Panc1 (cell line): ENCODE measurements around the gene EIF3J. TPM values are rescaled to one million over a fixed set of nuclear protein-coding genes. Genes with fewer than 3 reads are reported as not detected.

Experiments used
- ATAC-seq: fragments of 200-7000 bp; cut with Tn5 transposase; 2 replicates; pipeline ENCODE4 v1.9.1; 2020; ENCODE audit warnings: mild to moderate bottlenecking, moderate library complexity
- BruUV-seq: library from RNA; stranded (reverse); fragments of 400-500 nt; replicated peaks from 2 replicates; lab custom pipeline; 2021; lab: Mats Ljungman, UMichigan
- CTCF ChIA-PET: fragments of 300-600 bp; sonication (Branson Sonifier 250); formaldehyde crosslinking; loops from one replicate; lab custom pipeline; 2022; ENCODE audit warnings: antibody characterized with exemption; lab: Charles Lee
- POLR2A ChIA-PET: fragments of 300-600 bp; sonication (Branson Sonifier 250); formaldehyde crosslinking; loops from one replicate; lab custom pipeline; 2022; ENCODE audit warnings: antibody characterized with exemption; lab: Charles Lee
- DNase-seq: peaks from one replicate; pipeline ENCODE4 v3.0.0-alpha.2; 2010; ENCODE audit warnings: low read depth, low spot score
- H3K27ac ChIP-seq: 2 replicates; pipeline ENCODE4 v1.5.1; 2011; ENCODE audit warnings: mild to moderate bottlenecking, low read length, inconsistent platforms
- H3K27me3 ChIP-seq: fragments of 200-500 bp; sonication (Bioruptor generic); 2 replicates; pipeline ENCODE4 v1.6.0; 2014; ENCODE audit warnings: low read length, inconsistent platforms; ENCODE audit not compliant: control insufficient read depth, insufficient read depth
- H3K36me3 ChIP-seq: fragments of 200-500 bp; sonication (Bioruptor generic); 2 replicates; pipeline ENCODE4 v1.5.1; 2014; ENCODE audit warnings: inconsistent platforms, mild to moderate bottlenecking, low read length, moderate library complexity; ENCODE audit not compliant: control insufficient read depth, insufficient read depth
- H3K4me1 ChIP-seq: 2 replicates; pipeline ENCODE4 v1.5.1; 2011; ENCODE audit warnings: inconsistent platforms, mild to moderate bottlenecking, low read length, moderate library complexity; ENCODE audit not compliant: control insufficient read depth, insufficient read depth
- H3K4me3 ChIP-seq, 2 experiments: 2 replicates each; pipeline ENCODE4 v1.5.1; 2011 to 2012; ENCODE audit warnings: low read depth in 2 of 2, low read length in 2 of 2, mild to moderate bottlenecking in 2 of 2, inconsistent platforms in 1 of 2, moderate library complexity in 1 of 2
- H3K9me3 ChIP-seq: fragments of 200-500 bp; sonication (Bioruptor generic); 2 replicates; pipeline ENCODE4 v1.5.1; 2014; ENCODE audit warnings: low read depth, mild to moderate bottlenecking, inconsistent platforms, low read length, moderate library complexity; ENCODE audit not compliant: control insufficient read depth, insufficient read depth
- CTCF ChIP-seq: fragments of 450-650 bp; IDR thresholded peaks from 2 replicates; pipeline ENCODE4 v1.5.1; 2017; ENCODE audit warnings: mild to moderate bottlenecking
- POLR2AphosphoS5 ChIP-seq: IDR thresholded peaks from 2 replicates; pipeline ENCODE4 v1.6.1; 2012; ENCODE audit warnings: mild to moderate bottlenecking, low read depth, low read length, moderate library complexity
- REST ChIP-seq, 2 experiments: IDR thresholded peaks; 2 replicates each; pipeline ENCODE4 v1.6.1; 2011 to 2012; ENCODE audit warnings: low read depth in 2 of 2, control low read depth in 1 of 2, low read length in 1 of 2, mild to moderate bottlenecking in 1 of 2, moderate library complexity in 1 of 2; ENCODE audit not compliant: insufficient read depth in 1 of 2
- SIN3A ChIP-seq: IDR thresholded peaks from 2 replicates; pipeline ENCODE4 v1.6.1; 2012; ENCODE audit warnings: low read depth, mild to moderate bottlenecking, low read length, moderate library complexity, borderline replicate concordance; ENCODE audit not compliant: insufficient read depth
- TCF7L2 ChIP-seq: IDR thresholded peaks from 2 replicates; pipeline ENCODE4 v1.6.1; 2011; ENCODE audit warnings: mild to moderate bottlenecking, low read depth, low read length, inconsistent platforms
- in situ Hi-C: cut with HindIII; loops from 2 replicates; pipeline ENCODE4 v1.10.0; 2016; ENCODE audit warnings: low sequenced_read_pairs, low pct_unique_long_range_greater_than_20kb
- intact Hi-C: fragments of 100-400 bp; cut with micrococcal nuclease; formaldehyde crosslinking; loops from one replicate; pipeline ENCODE4 v1.10.0; 2022; ENCODE audit not compliant: unreplicated experiment
- total RNA-seq: library from RNA; stranded (reverse); gene quantifications from one replicate; pipeline ENCODE4 v1.2.1, GENCODE V29; 2021; ENCODE audit not compliant: unreplicated experiment

The EIF3J gene
- total RNA-seq, 1 experiment from 2014 or later, result 128 TPM

- no peaks in the 10 kb centered on the region for H3K27me3 ChIP-seq
- intact Hi-C loops (loop anchor here (10.0 kb wide), 1 partner anchor 137 kb away; the partner anchor contains the start of gene TRIM69), in situ Hi-C loops (no loop called here)
- no peak overlapping the region for H3K27ac ChIP-seq
- no peaks in the 10 kb centered on the region; the same call in none of the 2 replicates for H3K36me3 ChIP-seq
- no peaks in the 10 kb centered on the region for H3K9me3 ChIP-seq
- no TSS peak for BruUV-seq
- H3K4me1 ChIP-seq, result no peaks in the 10 kb centered on the region
- no peak for TF ChIP-seq SIN3A
- no peak for TF ChIP-seq REST (IDR thresholded peaks at IDR 0.05; ENCODE audit: insufficient read depth in 1 of 2, low read depth in 2 of 2, low read length in 1 of 2)
- TF ChIP-seq TCF7L2, result no peak
- TF ChIP-seq CTCF, result no peak
- no peak for TF ChIP-seq POLR2AphosphoS5
- POLR2A ChIA-PET, result no interaction called here
- CTCF ChIA-PET, result no interaction called here
- ATAC-seq (no peak), DNase-seq (no peak)
- no peak overlapping the region for H3K4me3 ChIP-seq
Observed at GRCh38 chr15:44598066-44598465, 61.1 kb downstream of the EIF3J start.

GRCh38 chr15:44598892-44599291 is 61.9 kb downstream of the EIF3J start:
- in situ Hi-C loops, result no loop called here
- H3K4me3 ChIP-seq, result no peak overlapping the region
- TF ChIP-seq REST (IDR thresholded peaks at IDR 0.05; ENCODE audit: insufficient read depth in 1 of 2, low read depth in 2 of 2, low read length in 1 of 2) (no peak), CTCF (no peak), POLR2AphosphoS5 (no peak), SIN3A (no peak), TCF7L2 (no peak)
- H3K27ac ChIP-seq, result no peak overlapping the region
- DNase-seq, result no peak
- CTCF ChIA-PET, result no interaction called here
- ATAC-seq, result no peak
- peaks cover 4% of the 10 kb centered on the region for H3K36me3 ChIP-seq
- POLR2A ChIA-PET, result no interaction called here
- no peaks in the 10 kb centered on the region for H3K4me1 ChIP-seq
- BruUV-seq, result no TSS peak
- H3K9me3 ChIP-seq, result no peaks in the 10 kb centered on the region
- intact Hi-C loops, result loop anchor here (10.0 kb wide), 1 partner anchor 136 kb away; the partner anchor contains the start of gene TRIM69
- H3K27me3 ChIP-seq, result no peaks in the 10 kb centered on the region
